Cerebellar cortex (tissue), 1 donor: ENCODE measurements around the gene ZGRF1.
"Not testable (repeated sequence)": the region's sequence is repeated elsewhere in the genome, so short reads cannot be mapped to it uniquely, and the experiment has no call there.

Experiments used
- DNase-seq: peaks from one replicate; pipeline ENCODE4 v3.0.0-alpha.2; 2015; ENCODE audit warnings: low spot score

The ZGRF1 gene

DNA sequence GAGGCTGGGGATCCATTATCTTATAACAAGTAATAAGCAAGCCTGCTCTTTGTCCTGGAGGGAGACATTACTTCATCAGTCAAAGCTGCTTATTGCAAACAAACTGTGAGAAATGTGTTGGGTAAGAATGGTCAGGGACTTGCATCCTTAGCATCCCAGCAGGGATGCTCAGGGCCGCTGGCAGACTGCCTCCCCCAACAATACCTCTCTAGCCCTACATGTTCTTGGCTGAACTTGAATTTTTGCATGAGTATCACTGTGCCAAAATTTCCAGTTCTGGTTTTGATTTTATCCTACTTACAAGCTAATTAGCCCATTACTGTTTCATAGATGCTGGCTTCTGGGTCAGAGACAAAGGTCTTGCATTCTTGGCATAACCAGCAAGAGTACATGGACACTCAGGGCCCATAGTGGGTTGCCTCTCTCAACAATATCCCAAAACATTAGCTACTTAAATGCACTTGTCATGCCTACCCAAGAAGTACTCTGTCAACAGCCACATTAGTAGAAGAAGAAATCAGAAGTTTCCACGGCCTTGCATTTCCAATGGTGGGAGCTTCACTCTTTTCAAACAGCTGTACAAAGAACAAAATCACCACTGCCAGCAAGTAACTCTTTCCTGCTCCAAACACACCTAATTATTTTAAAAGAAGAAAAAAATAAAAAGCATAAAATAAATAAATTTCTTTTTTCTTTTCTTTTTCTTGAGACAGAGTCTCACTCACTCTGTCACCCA lies 78.9 kb downstream of the ZGRF1 start:
- no peak for DNase-seq

DNA sequence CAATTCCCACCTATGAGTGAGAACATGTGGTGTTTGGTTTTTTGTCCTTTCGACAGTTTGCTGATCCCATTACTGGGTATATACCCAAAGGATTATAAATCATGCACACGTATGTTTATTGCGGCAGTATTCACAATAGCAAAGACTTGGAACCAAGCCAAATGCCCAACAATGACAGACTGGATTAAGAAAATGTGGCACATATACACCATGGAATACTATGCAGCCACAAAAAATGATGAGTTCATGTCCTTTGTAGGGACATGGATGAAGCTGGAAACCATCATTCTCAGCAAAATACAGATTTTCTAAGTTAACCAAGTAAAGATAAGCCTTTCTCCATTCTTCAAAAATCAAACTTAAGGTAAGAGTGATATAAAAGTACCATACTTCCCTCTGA lies 82.4 kb downstream of the ZGRF1 start:
- DNase-seq: not testable (repeated sequence)

DNA sequence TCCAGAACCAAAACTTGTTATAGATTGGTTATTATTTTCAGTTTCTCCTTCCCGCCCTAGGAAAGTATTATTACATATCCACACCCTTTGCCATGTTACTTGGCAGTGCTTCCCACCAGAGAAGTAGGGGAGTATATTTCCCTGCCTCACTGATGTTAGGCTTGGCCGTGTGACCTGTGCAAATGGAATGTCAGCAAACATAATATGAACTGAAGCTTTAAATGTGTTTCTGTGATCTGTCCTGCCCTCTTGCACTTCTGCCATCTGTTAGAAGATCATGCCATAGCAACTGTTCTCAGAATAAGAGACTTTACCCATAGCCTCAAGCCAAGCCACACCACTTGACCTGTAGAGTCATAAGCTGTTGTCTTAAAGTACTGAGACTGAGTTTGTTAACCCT lies 84.0 kb downstream of the ZGRF1 start:
- DNase-seq: no peak

DNA sequence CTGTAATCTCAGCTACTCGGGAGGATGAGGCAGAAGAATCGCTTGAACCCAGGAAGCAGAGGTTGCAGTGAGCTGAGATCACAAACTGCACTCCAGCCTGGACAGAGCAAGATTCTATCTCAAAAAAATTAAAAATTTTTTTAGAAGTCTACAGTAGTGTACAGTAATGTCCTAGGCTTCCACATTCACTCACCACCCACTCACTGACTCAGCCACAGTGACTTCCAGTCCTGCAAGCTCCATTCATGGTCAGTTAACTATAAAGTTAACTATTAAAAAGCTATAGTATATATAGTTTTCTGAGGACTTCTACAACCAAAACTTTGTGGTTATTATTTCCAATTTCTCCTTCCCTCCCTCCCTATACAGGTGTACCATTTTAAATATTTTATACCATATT lies 86.0 kb downstream of the ZGRF1 start:
- DNase-seq: no peak

DNA sequence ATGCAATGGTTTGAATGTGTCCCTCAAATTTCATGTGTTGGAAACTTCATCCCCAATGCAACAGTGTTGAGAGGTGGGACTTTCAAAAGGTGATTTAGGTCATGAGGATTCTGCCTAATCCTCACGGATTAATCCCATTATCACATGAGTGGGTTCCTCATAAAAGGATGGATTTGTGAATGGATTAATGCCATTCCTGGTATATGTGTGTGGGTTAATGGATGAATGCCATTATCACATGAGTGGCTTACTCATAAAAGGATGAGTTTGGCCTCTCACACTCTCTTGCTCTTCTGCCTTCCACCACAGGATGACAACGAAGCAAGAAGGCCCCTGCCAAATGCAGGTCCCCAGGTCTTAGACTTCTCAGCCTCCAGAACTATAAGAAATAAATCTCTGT lies 90.2 kb downstream of the ZGRF1 start:
- no peak for DNase-seq

DNA sequence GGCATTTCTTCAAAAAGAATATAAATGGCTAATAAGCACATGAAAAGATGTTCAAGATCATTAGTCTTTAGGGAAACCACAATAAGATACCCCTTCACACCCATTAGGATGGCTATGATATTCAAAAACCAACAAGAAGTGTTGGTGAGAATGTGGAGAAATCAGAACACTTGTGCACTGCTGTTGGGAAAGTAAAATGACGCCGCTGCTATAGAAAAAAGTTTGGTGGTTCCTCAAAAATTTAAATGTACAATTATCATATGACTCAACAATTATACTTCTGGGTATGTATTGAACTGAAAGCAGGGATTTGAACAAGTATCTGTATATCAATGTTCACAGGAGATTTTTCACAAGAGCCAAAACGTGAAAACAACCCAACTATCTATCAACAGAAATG lies 91.4 kb downstream of the ZGRF1 start:
- no peak for DNase-seq

DNA sequence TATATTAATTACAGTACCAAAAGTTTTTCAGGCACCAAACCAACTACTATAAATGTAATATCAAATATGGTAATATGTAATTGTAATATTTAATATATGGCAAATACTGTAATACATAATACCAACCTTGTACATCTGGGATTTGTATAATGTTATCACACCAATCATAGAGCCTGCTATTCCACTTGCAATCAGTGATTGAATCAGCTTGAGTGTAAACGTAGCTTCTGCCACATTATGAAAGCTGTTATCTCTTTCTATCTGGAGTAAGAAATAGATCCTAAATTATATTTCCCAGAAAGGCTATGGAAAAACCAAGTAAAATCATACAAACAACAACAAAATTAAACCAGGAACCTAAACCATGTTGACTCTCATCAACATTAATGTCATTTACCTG lies 96.0 kb downstream of the ZGRF1 start:
- DNase-seq: no peak

DNA sequence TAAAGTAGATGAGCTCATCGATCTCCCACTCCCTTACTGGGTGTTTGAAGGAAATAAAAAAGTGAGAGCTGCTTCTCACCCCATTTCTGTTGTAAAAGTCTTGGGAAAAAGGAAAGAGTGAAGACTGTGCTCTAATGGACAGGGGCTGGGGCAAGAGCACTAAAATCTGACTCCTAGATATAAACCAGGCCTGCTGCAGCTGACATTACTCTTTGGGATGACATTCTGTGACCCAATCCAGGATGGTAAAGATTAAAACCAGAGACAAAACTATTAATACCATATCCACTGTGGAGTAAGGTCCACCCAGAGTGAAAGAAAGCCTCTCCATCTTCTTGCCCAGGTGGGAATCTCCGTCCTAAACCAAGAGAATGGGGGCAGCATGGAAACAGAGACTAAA lies 100.6 kb downstream of the ZGRF1 start:
- DNase-seq: no peak

DNA sequence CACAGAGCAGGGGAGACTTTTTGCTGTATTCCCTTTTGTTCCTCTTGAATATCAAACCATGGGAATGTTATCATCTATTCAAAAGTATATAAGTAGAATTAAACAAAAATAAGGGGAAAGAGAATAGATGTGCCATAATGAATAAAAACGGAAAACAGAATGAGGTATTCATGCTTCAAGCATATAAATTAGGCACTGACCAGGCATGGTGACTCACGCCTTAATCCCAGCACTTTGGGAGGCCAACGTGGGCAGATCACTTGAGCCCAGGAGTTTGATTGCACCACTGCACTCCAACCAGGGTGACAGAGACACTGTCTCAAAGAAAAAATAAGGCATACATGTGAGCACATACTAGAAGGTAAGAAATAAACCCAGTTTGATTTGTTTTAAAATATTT lies 104.4 kb downstream of the ZGRF1 start:
- DNase-seq: no peak

DNA sequence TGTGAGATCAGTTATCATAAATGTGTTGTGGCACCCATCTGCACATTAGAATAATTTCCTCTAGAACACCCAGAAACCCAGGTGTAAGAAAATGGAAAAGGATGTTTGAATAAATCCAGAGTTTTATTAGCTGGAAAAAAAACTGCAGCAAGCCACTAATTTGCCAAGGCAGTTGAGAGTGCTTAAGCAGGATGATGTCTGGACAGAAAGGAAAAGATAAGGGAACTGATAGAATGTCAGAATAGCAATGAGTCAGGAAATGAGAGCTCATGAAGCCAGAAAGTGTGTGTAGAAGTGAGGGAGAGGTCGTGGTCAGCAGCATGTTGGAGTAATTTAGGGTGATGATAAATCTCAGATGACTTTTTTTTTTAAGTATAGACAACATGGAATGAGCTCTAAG lies 105.6 kb downstream of the ZGRF1 start:
- DNase-seq: no peak

DNA sequence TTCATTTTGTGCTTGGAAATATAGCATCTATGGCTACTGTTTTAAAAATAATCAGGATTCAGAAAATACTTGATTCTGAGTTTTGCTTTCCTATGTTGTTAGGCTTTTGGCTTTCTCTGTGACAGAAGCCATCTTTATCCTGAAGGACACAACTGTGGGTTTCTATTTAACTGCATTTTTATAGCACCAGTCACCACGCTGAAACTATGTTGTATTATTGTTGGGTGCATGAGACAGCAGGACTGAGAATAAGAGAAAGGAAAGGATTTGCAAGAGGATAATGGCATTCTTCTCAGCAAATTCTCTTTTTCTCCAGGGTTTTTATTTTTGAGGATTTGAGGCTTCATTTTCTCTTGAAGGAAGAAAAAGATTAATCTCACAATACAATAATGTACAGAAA lies 110.6 kb downstream of the ZGRF1 start:
- DNase-seq: no peak

DNA sequence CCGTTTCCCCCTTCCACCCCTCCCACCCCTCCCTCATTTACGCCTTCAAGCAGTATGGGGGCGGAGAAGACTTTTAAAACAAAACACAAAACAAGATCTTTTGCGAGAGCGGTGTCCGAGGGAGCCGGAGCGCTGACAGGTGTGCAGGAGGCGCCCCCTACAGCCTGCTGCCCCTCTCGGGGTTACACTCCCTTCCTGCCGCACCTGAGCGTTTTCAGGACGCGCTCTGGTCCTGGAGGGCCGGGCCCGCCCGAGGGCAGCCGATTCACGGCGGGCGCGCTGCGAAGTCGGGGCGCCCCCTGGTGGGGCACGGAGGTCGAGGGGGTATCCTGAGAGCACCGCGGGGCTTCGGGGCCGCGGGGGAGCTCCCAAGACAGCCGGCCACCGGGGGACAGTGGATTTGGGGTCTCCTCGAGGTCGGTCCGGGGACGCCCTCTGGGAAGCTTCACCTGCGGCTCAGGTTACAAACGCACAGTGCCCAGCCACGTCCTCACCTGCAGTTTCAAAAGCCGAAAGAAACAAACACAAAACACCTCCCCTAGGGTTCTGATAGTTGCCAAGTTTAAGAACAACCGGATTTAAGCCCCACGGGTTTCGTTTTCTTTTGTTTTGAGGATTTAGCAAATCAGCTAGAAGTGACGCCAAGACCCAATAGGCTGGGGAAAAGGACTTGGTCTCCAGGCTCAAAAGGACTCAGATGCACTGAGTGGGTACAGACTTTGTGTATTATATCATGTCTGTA lies 112.8 kb downstream of the ZGRF1 start:
- DNase-seq: peak; percentile 50

DNA sequence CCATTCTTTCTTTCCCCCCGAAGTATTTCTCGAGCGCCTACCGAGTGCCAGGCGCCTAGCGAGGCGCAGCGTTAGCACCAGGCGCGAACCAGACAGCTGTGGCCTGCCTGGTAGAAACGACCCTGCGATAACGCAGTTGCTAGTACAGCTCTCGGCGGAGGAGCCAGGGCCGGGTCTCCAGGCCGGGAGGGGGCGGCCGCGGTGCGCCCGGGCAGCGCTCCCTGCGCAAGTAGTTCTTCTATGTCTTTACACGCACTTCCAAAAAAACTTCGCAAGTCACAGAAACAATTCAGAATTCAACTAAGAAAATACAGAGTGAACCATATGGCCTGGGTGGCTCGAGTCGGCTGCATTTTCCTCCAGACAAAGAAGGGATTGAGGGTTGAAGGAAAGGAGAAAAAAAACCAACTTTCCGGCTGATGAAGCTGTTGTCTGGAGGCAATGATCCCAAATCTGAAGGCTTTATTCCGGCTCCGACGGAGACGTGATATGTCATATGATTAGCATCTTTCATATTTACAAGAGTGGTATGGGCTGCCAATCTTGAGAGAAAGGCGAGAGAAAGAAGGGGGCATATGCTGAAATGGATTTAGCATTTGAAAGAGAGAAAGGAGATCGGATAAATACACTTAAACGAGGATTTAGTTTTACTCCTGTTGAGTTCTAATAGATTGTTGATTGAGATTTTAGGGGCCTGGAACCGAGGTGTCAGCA lies 113.5 kb downstream of the ZGRF1 start:
- DNase-seq: no peak

DNA sequence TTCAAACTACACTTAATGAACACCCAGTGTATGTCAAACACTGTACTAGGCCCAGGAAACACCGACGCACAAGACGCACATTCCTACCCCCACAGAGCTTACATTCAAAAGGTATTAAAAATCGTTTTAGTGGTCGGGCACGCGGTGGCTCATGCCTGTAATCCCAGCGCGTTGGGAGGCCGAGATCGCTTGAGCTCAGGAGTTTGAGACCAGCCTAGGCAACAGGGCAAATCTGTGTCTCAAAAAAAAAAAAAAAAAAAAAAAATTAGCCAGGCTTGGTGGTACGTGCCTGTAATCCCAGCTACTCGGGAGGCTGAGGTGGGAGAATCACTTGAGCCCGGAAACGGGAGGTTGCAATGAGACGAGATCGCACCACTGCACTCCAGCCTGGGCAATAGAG lies 114.3 kb downstream of the ZGRF1 start:
- not testable (repeated sequence) for DNase-seq

DNA sequence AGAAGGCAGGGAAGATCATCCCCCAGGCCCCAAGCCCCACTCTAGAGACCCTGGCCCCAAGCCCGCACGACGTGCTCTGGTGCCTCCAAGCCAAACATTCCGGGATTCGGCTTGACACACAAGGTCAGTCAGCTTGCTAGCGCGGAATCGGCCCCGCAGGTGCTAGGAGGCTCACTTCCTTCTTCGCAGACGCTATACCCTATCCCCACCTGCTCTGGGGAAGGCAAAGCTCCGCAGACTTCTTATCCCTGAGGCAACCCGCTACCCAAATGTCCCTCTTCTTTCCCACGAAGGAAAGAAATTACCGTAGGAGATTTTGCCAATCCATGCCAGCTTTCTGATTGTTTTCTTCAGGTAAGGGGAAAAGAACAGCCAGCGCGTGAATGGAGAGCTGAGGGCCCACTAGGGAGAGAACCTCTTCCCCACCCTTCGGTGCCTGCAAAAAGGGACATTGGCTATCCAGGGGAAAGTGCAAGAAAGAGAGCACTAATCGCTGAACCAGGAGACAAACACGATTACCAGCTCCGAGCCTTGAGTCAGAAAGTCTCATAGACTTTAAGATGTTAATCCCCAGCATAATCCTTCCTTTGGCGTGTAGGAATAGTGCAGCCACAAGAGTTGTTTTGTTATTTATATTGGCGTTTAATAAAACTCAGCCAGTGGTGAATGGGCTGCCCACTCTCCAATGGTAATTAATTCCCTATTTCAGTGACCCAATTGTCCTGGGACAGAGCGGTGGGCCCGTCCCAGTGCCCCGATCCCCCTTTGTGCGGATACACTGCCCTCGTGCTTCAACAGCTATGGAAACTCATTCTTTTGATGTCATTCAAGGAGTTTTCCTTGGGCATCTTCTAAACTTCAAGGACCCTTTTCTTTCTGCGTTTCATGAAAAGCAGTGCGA lies 115.3 kb downstream of the ZGRF1 start:
- no peak for DNase-seq

DNA sequence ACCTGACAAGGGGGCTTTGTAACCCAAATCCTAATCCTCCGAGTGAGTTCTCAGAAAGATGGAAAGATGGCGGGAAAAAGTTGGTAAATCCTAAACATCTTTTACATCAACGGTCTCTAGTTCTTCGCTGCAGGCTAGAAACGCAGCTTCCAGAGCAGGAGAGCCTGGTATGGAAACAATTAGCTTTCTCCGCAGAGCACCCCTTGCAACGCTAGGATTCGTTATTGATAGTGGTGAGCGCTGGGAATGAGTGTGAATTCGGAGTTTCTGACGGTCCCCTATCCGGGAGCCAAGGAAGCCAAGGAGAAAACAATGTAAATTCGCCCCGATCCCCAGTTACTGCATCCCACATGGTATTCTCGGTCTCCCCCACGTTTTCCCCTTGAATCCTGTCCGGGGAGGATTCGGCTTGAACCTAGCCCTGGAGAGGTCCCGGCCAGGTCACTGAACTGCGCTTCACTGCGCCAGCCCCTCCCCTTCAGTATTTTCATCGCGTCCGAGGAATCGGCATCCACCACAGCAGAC lies 116.0 kb downstream of the ZGRF1 start:
- DNase-seq: no peak

DNA sequence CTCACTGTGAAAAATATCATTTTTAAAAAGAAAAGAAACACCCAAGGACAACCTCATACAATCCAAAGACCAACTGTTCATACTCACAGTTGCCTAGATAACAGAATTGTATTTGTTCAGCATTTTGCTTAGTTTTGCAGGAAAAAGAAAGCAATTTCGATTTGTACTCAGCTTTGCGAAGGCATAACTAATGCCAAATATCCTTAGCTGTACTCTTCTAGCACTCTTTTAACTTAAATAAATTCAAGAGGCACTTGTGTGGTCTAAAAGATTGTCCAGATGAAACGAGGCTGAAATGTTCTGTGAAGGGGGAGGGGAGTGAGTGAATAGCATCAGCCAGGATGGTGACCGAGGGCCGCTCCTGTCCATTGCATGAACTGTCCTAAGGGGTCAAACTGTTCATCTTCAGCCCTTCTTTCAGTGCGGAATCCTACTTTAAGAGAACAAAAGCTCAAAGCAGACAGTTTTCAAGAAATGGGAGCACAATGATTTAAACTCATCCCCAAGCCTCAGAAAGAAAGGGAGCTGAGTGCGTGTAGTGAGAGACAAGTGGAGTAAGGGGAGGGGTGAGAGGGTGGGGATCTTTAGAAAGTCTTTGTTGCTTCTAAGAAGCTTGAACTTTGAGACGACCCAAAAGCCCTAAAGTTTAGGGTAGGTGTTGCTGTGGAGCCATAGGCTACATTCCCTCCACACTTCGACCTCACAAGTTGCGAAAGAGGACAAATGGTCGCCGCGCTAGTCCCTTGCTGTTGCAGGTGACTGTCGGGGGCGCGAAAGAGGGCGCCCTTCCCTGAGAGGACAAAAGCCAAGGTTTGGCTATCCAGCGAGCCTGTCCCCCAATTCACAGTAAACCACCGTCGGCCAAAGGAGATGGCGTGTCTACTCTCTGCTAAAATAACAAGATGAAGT lies 116.8 kb downstream of the ZGRF1 start:
- DNase-seq: no peak

DNA sequence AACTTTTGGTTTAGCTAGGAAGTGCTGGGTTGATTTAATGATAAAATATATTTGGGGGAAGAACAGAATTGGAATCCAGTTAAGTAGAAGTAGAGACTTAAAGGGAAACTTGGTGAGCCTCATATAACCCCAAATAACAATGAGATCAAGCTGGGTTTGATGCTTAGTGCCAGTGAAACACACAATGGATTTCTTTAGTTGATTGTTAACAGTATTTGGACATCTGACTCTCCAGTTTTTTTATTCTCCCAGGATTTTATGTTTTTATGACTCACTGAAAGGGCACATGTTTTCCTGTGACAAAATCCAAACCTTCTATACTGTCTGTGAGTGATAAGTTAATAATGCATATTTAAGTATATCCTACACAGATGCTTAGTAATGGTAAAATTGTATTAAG lies 118.0 kb downstream of the ZGRF1 start:
- no peak for DNase-seq

DNA sequence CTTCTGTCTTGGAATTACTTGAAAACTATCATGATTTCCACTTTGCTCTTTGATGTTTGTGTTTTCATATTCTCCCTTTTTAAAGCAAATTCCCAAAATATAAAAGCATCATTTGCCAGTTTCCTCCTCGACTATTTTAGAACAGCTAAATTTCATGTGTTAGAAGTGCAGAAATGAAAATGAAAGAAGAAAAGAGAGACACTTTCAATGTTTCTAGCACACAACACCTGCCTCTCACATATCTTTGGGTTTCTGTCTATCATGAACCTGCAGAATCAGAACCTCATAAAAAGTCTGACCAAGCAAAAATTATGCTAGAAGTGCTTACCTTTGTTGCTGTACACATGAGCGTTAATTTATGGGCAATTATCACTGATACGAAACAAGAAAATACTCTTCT lies 118.8 kb downstream of the ZGRF1 start:
- DNase-seq: no peak

DNA sequence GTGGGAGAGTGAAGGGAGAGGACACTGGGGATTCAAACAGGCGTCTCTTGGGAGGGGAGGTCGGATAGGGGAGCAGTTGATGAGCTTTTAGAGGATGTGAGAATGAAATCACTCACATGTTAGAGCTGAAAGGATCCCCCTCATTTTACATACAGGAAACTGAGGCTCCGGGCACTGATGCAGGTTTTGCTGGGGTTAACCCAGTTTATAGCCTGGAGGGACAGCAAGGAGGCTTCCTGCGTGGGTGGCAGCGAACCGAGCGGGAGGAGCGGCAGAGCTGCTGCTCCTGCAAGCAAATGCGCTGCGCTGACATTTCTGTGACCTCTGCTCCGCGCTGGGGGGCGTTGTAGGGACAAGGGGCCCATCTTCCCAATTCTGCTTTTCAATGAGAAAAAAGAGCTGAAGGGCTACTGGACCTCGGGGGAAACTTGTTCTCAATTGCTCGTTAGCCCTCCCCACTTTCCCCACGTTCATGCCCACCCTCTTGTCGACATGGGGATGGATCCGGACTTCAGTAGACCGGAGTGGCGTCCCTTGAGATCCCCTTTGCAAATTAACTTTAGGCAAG lies 119.6 kb downstream of the ZGRF1 start:
- DNase-seq: no peak
